ENCODE data around the gene NPHP4. TPM values are rescaled to one million over a fixed set of nuclear protein-coding genes. Genes with fewer than 3 reads are reported as not detected.

The NPHP4 gene
- total RNA-seq, 1 donor from 2014 or later: 3.7 TPM

DNA sequence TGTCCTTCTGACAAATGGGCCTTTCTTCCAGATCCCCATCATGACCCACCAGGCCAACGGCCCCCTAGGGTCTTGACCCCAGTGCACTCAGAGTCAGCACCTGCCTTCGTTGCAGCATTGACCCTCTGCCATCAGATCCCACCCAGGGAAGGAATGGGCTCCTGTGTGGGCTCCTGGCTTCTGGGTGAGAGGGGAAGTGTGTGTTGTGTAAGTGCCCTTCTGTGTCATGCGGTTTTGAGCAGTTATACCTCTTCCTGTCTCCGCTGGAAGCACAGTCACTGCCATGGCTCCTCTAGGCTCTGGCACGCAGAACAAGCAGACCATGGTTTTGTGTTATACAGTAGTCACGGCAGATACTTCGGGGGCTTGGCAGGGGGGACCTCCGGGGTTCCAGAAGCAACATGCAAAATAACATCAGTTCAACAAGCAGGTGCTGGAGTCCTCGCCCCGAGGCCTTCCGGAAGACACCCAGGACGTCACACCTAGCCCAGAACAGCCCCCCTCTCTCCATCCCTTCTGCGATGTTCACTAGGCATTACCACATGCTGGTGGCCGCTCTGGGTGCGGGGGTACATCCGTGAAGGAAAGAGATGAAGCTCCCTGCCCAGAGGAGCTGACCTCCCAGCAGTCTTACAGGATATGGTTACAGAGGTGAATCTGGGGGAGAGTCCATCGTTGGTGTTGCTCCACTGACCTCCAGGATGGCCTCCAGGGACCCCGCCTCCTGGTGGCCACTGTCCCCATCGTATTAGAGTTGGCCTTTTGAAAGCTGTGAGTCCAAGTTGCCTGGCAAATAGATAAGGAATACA lies 36.0 kb upstream of the NPHP4 start:
- Histone ChIP-seq H3K4me3 (peak overlapping the region; percentile 60), H3K9me3 (replicated peaks) (no peaks in the 10 kb centered on the region), H3K27me3 (ENCODE audit: low read depth) (no peaks in the 10 kb centered on the region), H3K4me1 (peaks cover 20% of the 10 kb centered on the region), H3K27ac (replicated peaks) (peak overlapping the region; percentile 29), H3K36me3 (no peaks in the 10 kb centered on the region)
- no peak for DNase-seq
- intact Hi-C loops (cut with micrococcal nuclease): no loop called here
- TF ChIP-seq, protein P1, sequence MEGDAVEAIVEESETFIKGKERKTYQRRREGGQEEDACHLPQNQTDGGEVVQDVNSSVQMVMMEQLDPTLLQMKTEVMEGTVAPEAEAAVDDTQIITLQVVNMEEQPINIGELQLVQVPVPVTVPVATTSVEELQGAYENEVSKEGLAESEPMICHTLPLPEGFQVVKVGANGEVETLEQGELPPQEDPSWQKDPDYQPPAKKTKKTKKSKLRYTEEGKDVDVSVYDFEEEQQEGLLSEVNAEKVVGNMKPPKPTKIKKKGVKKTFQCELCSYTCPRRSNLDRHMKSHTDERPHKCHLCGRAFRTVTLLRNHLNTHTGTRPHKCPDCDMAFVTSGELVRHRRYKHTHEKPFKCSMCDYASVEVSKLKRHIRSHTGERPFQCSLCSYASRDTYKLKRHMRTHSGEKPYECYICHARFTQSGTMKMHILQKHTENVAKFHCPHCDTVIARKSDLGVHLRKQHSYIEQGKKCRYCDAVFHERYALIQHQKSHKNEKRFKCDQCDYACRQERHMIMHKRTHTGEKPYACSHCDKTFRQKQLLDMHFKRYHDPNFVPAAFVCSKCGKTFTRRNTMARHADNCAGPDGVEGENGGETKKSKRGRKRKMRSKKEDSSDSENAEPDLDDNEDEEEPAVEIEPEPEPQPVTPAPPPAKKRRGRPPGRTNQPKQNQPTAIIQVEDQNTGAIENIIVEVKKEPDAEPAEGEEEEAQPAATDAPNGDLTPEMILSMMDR (IDR thresholded peaks at IDR 0.05; ENCODE audit: borderline replicate concordance): no peak

DNA sequence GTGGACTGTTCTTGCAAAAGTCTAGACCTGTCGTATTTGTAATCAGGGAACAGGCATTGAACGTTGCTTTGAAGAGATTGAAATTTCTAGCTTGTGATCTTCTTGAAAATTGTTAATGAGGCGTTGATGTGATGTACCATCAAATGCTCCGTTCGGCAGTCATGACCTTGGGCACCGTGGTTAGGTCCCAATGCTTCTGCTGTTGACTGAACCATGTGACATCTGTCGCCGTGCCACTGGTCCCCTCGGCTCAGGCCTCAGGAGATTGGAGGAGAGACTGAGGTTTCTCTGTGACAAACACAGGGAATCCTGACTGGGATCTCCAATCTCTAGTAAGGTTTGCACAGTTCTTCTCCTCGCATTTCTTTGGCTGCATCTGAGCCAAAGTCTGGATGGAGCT lies 35.4 kb upstream of the NPHP4 start:
- intact Hi-C loops (cut with micrococcal nuclease): no loop called here
- H3K27me3 ChIP-seq (ENCODE audit: low read depth): no peaks in the 10 kb centered on the region
- no peak for DNase-seq
- peaks cover 20% of the 10 kb centered on the region for H3K4me1 ChIP-seq
- H3K4me3 ChIP-seq: peak overlapping the region; percentile 60
- H3K36me3 ChIP-seq: no peaks in the 10 kb centered on the region
- no peaks in the 10 kb centered on the region for H3K9me3 ChIP-seq (replicated peaks)
- TF ChIP-seq, protein P1 (IDR thresholded peaks at IDR 0.05; ENCODE audit: borderline replicate concordance): no peak
- H3K27ac ChIP-seq (replicated peaks): peak overlapping the region; percentile 29

DNA sequence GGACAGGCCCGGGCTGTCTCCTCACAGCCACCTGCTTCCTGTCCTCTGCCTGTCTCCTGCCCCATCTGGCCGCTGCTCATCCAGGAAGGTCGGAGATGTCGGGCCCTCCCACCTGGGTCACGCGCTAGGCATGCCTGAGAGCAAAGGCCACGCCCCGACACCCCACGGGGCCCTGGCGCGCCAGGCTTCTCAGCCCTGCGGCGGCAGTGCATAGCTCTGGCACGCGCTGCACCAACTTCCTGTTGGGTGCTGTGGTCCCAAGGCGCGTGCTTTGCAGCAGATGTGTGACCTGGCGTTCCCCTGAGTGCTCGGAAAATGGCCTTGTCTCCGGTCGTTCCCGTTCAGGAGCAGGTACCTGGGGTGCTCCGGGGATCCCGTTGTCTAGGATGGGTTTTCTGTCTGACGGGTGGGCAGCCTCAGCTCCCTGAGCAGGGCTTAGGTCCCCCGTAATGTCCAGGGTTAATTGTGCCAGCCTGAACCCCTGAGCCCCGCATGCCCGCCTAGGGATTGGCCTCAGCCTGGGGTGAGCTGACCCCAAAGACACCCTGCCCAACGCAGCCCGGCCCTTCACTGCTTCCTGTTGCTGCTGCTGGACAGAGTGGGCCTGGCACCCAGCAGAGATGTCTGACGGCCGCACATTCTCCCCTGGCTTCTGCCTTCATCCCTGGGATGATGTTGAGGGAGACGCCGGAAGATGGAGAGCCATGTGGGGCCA lies 34.0 kb upstream of the NPHP4 start:
- Histone ChIP-seq H3K4me1 (peaks cover 20% of the 10 kb centered on the region), H3K9me3 (replicated peaks) (no peaks in the 10 kb centered on the region), H3K27ac (replicated peaks) (peak overlapping the region; percentile 88), H3K27me3 (ENCODE audit: low read depth) (no peaks in the 10 kb centered on the region), H3K4me3 (peak overlapping the region; percentile 60), H3K36me3 (no peaks in the 10 kb centered on the region)
- intact Hi-C loops (cut with micrococcal nuclease): no loop called here
- DNase-seq: peak; percentile 90
- TF ChIP-seq, protein P1 (IDR thresholded peaks at IDR 0.05; ENCODE audit: borderline replicate concordance): no peak

DNA sequence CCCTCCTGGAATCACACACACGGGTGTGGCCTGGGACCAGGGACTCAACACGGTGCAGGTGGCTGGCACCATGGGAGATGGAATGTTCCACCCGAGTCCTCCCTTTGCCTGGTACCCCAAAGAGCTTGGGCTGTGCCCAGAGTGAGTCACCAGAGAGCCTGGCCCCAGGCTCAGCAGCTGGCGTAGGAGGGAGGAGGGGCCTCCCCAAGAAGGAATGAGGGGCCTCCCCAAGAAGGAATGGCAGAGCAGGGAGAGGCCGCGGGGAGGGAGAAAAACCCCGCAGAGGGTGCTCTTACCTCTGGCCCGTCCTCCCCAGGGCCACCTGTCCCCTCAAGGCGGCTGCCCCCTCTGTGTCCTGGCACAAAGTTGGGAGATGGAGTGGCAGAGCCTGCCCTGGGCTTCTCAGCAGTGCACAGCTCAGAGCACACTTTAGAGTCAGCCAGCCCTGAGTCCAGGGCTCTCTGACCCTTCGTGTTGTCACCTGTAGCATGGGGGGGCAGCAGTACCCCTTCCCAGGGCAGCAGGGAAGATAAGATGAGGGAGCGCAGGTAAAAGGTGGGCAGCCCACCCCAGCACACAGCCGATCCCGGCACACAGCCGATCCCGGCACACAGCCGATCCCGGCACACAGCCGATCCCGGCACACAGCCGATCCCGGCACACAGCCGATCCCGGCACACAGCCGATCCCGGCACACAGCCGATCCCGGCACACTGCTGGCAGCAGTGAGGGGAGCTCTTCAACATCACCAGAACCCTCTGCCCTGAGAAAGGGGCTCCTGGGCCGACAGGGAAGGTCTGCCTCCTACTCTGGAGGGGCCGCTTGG lies 33.3 kb upstream of the NPHP4 start:
- no peak for DNase-seq
- H3K4me1 ChIP-seq: peaks cover 20% of the 10 kb centered on the region
- intact Hi-C loops (cut with micrococcal nuclease): no loop called here
- H3K4me3 ChIP-seq: peak overlapping the region; percentile 60
- TF ChIP-seq, protein P1 (IDR thresholded peaks at IDR 0.05; ENCODE audit: borderline replicate concordance): no peak
- H3K36me3 ChIP-seq: no peaks in the 10 kb centered on the region
- H3K9me3 ChIP-seq (replicated peaks): no peaks in the 10 kb centered on the region
- no peaks in the 10 kb centered on the region for H3K27me3 ChIP-seq (ENCODE audit: low read depth)
- peak overlapping the region; percentile 88 for H3K27ac ChIP-seq (replicated peaks)

DNA sequence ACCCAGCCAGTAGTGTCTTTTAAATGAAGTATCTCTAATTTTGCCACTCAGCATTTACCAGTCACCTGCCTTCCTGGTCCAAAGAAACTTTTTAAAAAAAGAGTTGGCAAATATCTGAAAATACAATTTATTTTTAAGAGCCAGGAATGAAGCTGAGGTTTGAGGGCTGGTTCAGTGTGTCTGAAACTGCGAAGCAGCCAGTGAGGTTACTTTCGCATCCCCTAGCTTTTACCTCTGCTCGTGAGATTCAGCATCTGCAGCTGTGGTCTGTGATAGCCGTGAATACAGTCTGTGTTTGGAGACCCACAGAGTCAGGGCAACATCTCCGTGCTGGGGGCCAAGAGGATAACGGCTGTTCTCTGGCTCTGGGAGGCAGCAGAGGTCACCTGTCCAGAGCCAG lies 32.2 kb upstream of the NPHP4 start:
- H3K4me3 ChIP-seq: no peak overlapping the region
- H3K4me1 ChIP-seq: peaks cover 26% of the 10 kb centered on the region
- H3K27ac ChIP-seq (replicated peaks): no peak overlapping the region
- H3K27me3 ChIP-seq (ENCODE audit: low read depth): no peaks in the 10 kb centered on the region
- TF ChIP-seq, protein P1 (IDR thresholded peaks at IDR 0.05; ENCODE audit: borderline replicate concordance): no peak
- DNase-seq: no peak
- no peaks in the 10 kb centered on the region for H3K9me3 ChIP-seq (replicated peaks)
- intact Hi-C loops (cut with micrococcal nuclease): no loop called here
- no peaks in the 10 kb centered on the region for H3K36me3 ChIP-seq

Data from left ventricle myocardium inferior (tissue), 1 donor.